Activated CD8-positive, alpha-beta memory T cell treated with anti-CD3 and anti-CD28 coated beads, Interleukin-2, amount 50 U/mL, for 4 hours (primary cell): ENCODE results near the gene HHLA2.
"Not testable (repeated sequence)": the region's sequence is repeated elsewhere in the genome, so short reads cannot be mapped to it uniquely, and the experiment has no call there.

Source experiments
- DNase-seq: peaks from one replicate; pipeline ENCODE4 v3.0.0-alpha.2; 2020

Gene HHLA2

DNA sequence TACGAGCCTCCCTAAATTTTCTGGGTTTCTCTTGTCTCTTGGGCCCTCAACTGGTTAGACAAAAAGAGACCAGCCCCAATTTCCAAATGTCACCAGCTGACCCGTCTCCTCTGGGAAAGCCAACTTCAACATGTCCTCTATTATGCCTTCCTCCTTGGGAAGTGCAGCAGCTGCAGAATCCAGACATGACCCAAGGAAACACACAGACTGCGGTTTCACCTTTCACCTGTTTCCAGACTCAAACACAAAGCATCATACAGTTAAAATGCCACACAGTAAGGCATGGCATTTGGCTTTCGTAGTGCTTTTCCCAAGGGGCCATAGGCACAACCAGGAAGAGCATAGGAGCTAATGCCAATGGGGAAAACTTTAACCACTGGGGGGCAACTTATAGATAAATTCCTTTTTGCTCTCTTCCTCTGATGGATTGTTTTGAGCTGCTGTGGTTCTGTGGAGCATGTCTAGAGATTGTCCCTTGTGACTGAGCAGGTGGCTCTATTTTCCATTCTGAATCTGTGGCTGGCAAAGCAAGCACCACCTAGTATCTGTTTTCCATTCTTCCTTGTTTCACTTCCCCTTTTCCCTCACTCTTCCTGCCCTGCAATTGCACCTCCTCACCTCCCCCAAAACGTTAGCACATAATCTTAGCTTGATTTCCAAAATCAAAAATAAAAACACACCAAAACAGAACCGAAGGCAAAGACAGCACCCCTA lies 49.3 kb downstream of the HHLA2 start:
- no peak for DNase-seq

DNA sequence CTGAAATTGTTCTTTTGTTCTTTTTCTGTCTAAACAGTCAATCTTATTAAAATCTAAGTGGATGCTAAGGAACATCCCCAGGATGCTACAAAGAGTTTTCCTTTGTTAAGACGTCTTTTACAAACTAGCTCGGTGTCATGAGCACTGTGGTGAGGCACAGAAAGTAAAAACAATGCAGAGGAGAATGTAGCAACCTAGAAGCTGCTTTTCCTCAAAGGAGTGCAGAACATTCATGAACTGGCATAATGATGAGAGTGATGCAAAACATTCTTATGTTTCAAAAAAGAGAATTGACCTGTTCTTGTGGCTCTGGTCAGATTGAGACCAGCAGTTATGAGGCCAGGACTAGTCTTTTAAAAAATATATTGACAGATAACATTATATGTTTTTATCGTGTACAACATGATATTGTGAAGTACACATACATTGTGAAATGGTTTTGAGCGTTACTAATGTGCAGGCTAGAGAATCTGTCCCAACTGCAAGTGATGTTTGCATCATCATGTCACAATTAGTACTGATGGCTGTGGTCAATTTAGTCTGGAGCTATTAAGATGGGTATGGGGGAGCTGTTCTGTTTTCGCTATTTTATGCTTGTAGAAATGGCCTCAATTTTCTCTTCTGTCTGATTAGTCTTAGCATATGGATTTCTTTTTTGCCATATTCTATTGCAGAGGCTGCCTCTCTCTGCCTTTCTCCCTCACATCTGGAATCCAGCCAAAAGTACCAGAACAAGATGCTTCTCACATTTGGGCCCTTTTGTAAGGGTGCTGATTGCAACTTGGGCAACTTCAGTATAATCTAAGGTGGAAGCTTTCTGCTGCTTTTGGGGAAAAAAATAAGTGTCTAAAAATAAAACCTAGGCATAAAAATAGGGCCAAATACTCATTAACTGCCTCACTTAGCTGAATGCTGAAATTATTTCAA lies 50.2 kb downstream of the HHLA2 start:
- no peak for DNase-seq

DNA sequence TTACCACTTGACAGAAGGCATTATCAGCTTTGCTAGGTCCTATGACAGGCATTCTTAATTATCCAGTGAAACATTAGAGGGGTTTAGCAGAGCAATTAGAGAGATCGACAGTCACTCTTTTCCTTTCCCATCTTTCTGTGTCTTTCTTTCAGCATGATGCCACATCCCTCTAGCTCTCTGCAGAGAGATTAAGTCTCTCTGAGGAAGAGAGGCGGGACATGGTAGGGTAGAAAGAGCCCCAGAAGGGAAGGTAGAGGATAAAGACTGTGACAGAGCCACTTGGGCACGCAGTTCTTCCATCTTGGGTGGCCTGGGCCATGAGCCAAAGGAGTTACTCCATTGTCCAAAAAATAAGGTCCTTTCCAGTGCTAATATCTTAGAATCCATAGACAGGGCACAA lies 55.8 kb downstream of the HHLA2 start:
- no peak for DNase-seq

DNA sequence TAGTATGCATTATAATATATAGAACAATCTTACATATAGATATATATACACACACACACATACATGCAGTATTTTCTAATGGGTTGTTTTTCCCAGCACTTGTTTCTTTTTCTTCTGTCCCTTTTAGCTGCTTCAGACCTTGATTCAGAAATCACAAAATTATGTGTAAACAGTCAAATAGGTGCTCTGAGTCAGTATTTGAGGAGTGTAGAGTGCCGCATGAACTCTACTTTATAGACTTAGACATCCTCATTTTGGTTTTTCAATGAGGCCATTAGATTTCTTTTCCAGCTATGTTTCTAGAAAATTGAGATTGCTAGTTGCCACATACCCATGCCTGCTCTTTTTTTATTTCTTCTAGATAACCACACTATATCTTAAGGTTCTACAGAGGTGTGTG lies 58.2 kb downstream of the HHLA2 start:
- DNase-seq: no peak

DNA sequence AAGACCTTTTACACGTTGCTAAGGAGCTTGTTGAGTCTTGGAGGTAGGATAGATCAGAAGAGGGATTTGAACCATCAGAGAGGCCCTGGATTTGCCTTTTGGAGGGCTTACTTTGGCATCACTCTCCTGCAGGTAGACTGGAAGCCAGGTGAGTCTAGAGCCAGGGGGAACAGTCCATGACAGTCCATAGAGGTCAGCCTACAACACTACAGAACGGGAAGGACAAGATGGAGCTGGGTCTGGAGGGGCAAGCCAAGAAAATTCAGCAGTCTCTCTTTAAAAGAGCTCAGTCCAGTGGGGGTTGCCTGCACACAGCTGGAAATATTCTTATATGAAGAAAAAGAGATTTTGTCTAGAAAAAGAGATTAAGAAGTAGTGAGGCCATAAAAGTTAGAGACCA lies 60.7 kb downstream of the HHLA2 start:
- DNase-seq: no peak

DNA sequence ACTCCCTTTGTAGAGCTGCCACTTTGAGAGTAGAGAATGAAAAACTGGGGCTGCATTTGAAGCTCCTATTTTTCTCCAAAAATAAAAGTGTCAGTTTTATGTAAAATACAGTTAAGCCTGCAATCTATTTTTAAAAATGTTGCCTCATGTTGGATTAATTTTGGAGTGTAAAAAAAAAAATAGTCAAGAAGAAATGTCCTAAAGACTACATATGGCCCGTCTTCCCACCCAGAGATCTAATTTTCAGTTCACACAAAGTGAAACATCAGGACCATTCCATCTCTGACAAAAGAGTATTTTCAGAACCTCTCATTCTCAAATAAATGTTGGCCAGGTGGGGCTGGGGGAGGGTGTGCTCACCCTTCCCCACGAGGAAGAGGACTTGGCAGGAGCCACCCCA lies 62.7 kb downstream of the HHLA2 start:
- DNase-seq: no peak

DNA sequence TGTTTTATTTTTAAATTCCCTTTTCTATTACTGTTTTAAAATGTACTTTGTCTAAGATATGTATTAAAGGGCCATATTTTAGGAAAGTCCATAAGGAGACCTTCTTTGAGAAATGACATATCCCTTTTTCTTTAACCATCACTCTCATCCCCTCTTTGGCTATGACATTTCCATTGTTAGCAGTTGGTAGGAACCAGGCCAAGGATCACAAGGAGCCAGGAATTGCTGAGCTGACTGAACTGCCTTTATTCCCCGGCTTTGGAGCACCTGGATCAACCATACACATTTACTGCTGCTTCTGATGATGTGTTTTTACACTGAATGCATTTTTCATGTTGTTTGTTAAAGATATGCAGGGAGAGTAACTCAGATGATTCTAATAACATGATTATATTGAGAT lies 79.7 kb downstream of the HHLA2 start:
- DNase-seq: no peak

DNA sequence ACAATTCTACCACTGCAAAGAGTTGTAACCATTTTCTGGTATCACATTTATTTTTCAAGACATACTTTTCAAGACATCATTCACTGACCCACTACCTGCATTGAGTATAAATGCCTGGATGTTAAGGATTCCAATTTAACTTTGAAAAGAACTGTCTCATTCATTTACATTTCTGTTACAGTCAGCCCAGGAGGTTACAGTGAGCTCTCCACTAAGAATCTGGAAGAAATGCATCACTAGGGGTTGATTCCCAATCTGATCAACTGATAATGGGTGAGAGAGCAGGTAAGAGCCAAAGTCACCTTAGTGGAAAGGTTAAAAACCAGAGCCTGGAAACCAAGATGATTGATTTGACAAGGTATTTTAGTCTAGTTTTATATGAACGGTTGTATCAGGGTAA lies 81.0 kb downstream of the HHLA2 start:
- no peak for DNase-seq

DNA sequence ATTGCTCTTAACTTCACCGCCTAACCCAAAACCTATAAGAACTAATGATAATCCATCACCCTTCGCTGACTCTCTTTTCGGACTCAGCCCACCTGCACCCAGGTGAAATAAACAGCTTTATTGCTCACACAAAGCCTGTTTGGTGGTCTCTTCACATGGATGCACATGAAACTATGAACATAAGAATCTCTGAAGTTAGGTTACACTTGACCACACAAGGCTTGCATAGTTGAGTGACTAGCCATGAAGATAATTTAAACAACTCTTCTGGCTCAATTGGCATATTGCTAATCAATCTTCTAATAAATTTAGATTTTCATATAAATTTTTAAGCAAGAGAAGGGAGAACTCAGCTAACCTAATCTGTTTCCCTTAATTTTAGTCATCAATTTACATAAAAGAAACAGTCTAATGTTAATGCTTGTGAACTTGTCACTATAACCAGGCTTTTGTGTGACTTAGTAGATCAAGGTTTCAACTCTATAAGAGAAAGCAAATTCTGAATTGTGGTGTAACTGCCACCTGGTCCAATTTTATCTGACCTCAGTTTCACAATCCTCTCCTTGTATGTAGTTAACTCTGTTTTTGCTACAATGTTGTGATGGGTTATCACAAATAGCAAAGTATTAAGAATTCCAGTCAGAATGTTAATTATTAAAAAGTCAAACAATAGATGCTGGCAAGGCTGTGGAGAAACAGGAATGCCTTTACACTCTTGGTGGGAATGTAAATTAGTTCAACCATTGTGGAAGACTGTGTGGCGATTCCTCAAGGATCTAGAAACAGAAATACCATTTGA lies 82.0 kb downstream of the HHLA2 start:
- no peak for DNase-seq

DNA sequence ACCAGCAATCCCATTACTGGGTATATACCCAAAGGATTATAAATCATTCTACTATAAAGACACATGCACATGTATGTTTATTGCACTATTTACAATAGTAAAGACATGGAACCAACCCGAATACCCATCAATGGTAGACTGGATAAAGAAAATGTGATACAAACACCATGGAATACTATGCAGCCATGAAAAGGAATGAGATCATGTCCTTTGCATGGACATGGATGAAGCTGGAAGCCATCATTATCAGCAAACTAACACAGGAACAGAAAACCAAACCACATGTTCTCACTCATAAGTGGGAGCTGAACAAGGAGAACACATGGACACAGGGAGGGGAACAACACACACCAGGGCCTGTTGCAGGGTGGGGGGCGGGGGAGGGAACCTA lies 82.6 kb downstream of the HHLA2 start:
- DNase-seq: not testable (repeated sequence)

DNA sequence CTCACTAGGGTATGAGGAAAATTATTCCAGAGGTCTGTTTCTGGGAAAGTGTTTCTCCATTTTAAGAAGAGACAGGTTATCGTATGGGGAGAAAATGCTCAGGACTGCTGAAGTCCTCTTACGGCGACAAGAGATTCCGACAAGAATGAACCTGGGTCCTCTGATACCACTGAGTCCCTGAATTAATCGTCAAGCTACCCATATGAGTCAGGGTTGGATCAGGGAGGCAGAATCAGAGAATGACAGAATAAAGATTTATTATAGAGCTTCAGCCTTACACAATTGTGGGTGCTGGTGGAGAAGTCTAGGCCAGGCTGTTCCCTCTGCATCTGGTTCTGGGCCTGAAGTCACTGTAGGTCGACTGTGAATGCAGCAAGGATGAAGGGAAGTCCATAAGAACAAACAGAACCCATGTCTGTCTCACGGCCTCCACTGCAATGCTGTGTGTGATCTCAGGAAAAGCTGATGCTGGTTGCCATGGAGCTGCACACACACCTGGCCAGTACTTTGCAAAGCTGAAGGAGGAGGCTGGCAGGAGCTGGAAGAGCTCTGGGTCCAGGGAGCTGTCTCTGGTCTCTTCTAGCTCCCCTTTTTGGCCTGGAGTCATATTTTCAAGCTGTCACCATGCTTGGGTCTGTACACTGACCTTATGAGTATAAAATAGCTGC lies 83.9 kb downstream of the HHLA2 start:
- DNase-seq: no peak

DNA sequence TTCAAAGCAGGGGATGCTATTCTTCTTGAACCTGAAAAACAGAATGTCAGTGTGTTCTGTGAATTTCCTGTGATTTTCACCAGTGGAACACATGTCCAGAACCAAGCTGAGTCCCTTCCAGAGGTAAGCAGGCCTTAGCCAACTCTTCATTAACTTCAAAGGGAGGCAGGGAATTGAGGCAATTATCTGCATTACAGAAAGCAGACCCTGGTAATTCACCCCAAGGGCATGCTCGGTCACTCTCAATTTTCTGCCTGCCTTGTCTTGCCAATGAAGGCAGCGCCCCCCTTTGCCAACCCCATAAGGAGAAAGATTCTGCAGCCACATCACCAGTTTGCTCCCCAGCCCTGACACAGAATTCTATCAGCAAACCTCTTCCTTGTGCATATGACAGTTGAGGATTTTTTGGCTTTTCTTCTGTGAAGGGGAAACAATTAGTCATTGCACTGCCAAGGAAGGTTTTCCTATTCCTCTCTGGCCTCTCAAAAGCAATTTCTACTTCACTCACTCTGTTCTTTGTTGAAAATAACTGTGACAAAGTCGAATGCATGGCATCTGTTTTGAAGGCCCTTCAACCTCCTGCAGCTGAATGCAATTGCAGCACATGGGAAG lies 85.3 kb downstream of the HHLA2 start:
- no peak for DNase-seq

DNA sequence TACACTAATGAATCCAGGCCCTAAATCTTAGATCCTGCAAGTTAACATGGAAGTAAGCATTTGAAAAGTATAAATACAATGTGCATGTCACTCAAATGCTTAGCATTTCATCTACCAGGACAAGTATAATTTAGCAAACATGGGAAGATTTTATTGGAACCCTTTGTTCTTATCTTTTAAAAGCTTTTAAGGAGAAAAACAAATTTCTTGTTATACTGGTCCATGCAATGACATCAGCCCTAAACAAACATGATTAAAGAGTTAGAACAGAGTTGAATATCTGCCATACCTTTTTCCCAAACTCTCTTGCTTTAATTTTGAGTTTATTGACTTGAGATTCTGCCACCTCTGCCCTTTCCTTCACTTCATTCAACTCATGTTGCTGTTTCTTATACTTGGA lies 87.0 kb downstream of the HHLA2 start:
- no peak for DNase-seq

DNA sequence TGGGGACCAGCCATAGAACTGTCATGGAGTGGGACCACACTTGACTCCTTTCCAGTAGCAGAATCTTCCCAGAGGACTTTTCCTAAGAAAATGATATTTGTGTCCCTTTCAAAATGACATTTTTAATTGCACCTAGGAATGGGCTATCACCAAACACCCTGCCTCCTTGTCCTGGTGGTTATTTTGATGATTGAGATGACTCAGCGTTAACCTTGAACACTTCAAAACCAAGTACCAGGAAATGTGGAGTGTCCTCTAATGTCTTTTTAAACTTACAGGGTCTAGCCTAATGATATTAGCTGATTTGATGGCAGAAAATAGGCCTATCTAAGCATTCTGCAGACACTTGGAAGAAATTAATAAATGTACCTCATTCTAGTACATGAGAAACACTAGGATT lies 90.7 kb downstream of the HHLA2 start:
- no peak for DNase-seq

DNA sequence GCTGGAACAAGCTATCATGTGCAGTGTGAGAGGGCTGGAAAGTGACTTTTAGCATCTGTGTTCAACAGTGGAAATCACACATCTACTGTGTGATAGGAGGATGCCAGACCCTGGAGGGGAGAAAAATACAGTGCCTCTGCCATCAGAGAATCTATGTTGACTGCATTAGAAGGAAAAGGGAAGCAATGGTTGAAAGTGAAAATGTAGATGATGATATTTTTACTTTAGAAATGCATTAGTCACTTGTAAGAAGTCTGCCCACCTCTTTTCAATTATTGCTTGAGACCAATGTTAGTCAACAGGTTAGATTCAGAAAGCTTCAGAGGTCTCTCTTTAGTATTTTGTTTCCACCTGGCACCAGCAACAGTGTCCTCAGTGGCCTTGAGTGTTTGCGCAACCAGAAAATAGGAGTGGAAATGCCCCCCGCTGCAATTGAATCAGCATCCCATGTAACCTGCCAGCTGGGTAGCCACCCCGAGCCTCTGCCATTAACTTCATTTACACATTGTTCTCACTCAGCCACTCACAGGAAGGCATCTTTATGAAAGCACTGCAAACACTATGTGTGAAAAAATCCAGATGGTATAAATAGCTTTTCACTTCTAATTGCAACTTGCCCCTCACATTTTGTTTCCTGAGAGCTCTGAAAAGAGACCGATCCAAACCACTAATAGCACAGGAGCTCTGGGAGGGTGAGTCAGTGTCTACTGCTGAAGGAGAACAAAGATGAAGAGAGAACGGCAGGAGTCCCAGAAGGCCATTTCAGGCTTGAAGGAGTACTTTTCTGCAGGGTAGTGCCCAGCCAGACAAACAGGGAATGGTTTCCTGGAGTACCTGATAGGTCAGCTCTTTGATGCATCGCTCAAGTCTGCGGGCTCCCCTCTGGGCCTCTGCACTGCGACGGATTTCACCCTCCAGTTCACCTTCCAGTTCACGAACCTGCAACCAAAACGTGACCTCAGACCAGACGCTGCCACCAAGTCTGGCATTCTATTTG lies 92.1 kb downstream of the HHLA2 start:
- DNase-seq: no peak

DNA sequence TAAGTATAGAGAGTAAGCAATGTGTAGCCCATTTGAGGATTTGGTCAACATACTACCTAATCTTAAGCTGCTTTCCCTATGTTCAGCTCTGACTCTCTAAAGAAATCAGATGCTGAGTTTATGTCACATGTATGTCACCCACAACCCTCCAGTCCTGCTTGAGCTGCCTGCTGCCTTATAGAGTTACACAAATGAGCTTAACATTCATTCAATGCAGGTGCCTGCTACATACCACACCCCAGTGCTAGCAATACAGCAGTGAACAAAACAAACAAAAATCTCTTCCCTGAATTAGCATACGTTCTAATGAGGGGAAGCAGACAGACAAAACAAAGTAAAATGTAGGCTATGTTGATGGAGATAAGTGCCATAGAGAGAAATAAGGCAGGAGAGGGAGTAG lies 93.0 kb downstream of the HHLA2 start:
- DNase-seq: no peak

DNA sequence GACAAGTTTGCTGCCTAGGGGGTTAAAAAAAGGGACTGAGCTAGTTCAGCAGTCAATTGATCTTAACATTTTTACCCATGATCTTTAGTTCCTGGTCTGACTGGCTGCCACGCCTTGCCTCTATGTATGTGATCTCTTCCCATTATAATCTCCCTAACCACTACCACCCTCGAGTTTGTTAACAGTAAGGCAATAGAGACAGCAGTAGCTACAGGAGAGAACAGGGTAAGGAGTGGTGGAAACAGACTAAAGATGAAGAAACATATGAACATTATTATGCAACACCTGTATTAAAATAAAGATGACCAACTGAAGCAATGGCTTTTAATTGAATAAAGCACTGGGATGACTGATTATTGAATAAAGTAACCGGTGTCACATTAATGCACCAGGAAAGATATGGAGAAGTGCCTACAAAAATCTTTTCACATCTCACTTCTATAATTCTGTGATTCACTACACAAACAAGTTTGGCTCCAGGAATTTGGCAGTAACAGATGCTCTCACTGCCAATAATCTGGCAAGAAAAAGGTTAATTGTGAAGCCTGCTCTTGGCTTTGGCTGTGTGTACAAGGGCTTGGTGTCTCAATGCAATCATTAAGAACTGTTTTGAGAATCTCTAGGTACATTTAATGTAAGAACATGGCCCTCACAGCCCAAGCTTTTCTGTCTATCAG lies 95.7 kb downstream of the HHLA2 start:
- no peak for DNase-seq

DNA sequence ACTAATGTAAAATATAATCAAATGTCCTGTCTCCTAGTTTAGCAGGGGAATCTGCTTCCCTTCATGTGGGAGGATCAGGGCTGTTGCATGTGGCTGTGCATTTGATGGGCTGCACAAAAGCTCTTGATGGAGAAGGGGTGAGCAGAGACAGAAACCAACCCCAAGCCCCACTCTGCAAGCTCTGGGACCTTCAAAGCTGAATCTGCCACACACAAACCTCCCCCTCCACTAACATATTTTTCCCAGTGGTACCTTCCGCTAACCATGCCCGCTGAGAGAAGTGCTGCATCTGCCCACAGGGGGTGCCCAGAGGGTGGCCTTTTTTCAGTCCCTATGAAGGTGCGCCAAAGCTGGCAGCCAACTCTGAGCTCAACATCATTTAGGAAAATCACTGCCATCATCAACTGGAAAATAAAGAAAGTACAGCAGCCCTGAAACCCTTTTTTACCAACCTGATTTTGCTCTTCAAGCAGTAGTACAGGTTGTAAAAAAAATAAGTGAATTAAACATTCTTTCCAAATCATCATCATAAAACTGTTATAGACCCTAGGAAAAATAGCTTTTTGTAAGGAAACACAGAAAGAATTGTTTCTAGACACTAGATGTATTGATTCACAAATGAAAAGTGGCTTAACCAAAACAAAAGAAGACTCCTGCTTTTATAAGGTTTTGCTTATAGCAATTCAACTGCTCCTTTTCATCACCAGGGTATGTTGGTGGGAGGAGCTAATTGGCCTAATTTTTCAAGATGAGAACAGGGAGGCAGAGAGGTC lies 97.0 kb downstream of the HHLA2 start:
- DNase-seq: no peak

DNA sequence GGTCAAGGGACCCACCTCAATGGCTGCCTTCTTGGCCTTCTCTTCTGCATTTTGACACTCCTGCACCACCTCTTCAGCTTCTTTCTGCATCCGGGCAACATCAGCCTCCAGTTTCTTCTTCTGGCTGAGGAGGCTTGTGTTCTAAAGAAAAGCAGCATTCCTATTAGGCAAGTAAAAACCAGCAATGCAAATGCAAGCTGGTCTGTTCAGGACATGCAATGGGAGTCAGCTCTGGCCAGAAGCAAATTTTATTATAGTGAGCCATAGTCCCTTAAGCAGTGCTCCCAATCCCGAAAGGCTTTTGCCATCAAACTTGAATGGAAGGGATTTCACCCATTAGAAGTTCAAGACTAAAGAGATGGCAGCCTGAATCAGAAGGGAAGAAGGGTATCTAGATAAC lies 97.7 kb downstream of the HHLA2 start:
- no peak for DNase-seq

DNA sequence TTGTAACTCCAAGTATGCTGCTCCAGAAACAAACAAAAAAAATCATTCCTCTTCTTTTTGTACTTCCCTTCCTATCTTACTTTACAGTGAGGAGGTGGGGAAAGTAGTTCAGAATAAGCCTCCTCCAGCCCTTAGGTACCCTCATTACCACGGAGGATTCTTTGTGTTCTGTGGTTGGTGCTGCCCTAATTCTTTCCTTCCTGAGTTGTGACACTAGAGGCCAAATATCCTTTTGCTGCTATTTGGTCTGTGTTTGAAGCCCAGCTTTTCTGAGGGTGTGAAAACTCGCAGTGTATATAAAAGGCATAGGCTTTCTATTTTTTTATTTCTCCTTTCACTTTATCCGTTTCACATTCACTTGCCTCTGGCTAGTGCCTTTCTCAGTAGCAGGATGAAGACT lies 98.2 kb downstream of the HHLA2 start:
- no peak for DNase-seq
